IPS-18c (cell line): ENCODE data around the gene CTU2.

ENCODE experiments used
- H3K4me3 ChIP-seq: 2 replicates; pipeline ENCODE4 v1.7.0; 2013; ENCODE audit warnings: low read depth, mild to moderate bottlenecking, low read length, moderate library complexity; ENCODE audit not compliant: insufficient read depth
- H3K9me3 ChIP-seq: one replicate; pipeline ENCODE4 v1.6.1; 2013; ENCODE audit warnings: mild to moderate bottlenecking, low read length, moderate library complexity; ENCODE audit not compliant: control insufficient read depth, insufficient read depth

The CTU2 gene

GRCh38 chr16:88692861-88693260 is 13.4 kb upstream of the CTU2 start:
- Histone ChIP-seq H3K4me3 (no peak overlapping the region), H3K9me3 (no peaks in the 10 kb centered on the region)

- Histone ChIP-seq H3K4me3 (no peak overlapping the region), H3K9me3 (no peaks in the 10 kb centered on the region)
Observed at GRCh38 chr16:88693420-88694177, 12.7 kb upstream of the CTU2 start.

- Histone ChIP-seq H3K4me3 (no peak overlapping the region), H3K9me3 (no peaks in the 10 kb centered on the region)
Observed at GRCh38 chr16:88694221-88695087, 11.8 kb upstream of the CTU2 start.

GRCh38 chr16:88695218-88695617 is 11.1 kb upstream of the CTU2 start:
- H3K9me3 ChIP-seq = no peaks in the 10 kb centered on the region
- no peak overlapping the region for H3K4me3 ChIP-seq

GRCh38 chr16:88695753-88696152 is 10.6 kb upstream of the CTU2 start:
- Histone ChIP-seq H3K9me3 (no peaks in the 10 kb centered on the region), H3K4me3 (no peak overlapping the region)

- no peak overlapping the region for H3K4me3 ChIP-seq
- H3K9me3 ChIP-seq = no peaks in the 10 kb centered on the region
Observed at GRCh38 chr16:88696441-88696840, 9.9 kb upstream of the CTU2 start.

GRCh38 chr16:88697116-88697830 is 9.0 kb upstream of the CTU2 start:
- H3K4me3 ChIP-seq = no peak overlapping the region
- H3K9me3 ChIP-seq = no peaks in the 10 kb centered on the region

GRCh38 chr16:88697831-88698615 is 8.3 kb upstream of the CTU2 start:
- no peaks in the 10 kb centered on the region for H3K9me3 ChIP-seq
- no peak overlapping the region for H3K4me3 ChIP-seq

GRCh38 chr16:88698646-88699045 is 7.7 kb upstream of the CTU2 start:
- H3K4me3 ChIP-seq = no peak overlapping the region
- no peaks in the 10 kb centered on the region for H3K9me3 ChIP-seq

GRCh38 chr16:88699180-88699579 is 7.1 kb upstream of the CTU2 start:
- Histone ChIP-seq H3K4me3 (no peak overlapping the region), H3K9me3 (no peaks in the 10 kb centered on the region)

- no peak overlapping the region for H3K4me3 ChIP-seq
- H3K9me3 ChIP-seq = no peaks in the 10 kb centered on the region
Observed at GRCh38 chr16:88700322-88700635, 6.0 kb upstream of the CTU2 start.

GRCh38 chr16:88700636-88701482 is 5.4 kb upstream of the CTU2 start:
- H3K4me3 ChIP-seq = no peak overlapping the region
- H3K9me3 ChIP-seq = no peaks in the 10 kb centered on the region

GRCh38 chr16:88701581-88702370 is 4.5 kb upstream of the CTU2 start:
- H3K9me3 ChIP-seq = no peaks in the 10 kb centered on the region
- H3K4me3 ChIP-seq = no peak overlapping the region

- Histone ChIP-seq H3K4me3 (no peak overlapping the region), H3K9me3 (no peaks in the 10 kb centered on the region)
Observed at GRCh38 chr16:88702371-88703210, 3.7 kb upstream of the CTU2 start.
